HG03280 (cell line): ENCODE data around the gene MGAT3.
A peak's percentile ranks its signal among the peaks of the same experiment; 100 is the strongest.

Experiments
- ATAC-seq: cut with Tn5 transposase; IDR thresholded peaks from one replicate; pipeline ENCODE4 v1.9.1; 2021; ENCODE audit warnings: mild to moderate bottlenecking, moderate library complexity; ENCODE audit not compliant: unreplicated experiment

MGAT3 gene

GRCh38 chr22:39427751-39428596 is 28.8 kb upstream of the MGAT3 start:
- ATAC-seq, result no peak

GRCh38 chr22:39428597-39429071 is 28.2 kb upstream of the MGAT3 start:
- ATAC-seq, result no peak

DNA sequence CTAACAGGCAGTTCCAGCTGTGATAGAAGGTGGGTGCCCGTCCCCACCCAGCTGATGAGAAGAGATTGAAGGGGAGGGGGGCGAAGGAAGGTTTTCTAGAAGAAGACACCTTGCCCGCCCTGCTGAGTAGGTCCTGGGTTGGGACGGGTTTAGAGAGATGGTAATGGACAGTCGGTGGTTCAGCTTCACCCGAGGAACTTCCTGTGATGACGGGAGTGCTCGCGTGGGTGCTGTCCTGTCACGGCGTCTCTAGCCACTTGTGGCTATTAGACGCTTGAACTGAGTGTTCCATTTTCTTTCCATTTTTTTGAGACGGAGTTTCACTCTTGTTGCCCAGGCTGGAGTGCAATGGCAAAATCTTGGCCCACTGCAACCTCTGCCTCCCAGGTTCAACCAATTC is 27.6 kb upstream of the MGAT3 start:
- ATAC-seq, result no peak

DNA sequence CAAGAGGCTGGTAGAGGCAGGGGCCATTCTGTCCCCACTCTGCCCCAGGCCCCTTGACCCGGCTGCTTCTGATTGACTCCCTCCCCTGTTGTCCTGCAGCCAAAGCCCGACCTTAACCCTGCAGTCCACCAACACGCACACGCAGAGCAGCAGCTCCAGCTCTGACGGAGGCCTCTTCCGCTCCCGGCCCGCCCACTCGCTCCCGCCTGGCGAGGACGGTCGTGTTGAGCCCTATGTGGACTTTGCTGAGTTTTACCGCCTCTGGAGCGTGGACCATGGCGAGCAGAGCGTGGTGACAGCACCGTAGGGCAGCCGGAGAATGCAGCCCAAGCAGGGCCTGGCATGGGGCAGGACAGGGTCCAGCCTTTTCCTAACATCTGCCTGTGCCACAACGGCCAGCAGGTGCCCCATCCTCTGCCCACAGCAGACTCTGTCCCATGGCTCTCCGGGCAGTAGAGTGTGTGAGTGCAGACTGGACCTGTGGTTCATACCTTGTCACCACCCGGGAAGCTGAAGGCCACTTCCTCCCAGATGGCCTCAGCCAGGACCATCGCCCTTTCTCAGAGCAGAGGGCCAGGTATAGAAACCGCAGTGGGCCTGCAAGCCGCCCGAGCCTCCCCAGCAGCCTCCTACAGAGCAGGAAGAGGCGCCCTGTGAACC is 26.8 kb upstream of the MGAT3 start:
- no peak for ATAC-seq

DNA sequence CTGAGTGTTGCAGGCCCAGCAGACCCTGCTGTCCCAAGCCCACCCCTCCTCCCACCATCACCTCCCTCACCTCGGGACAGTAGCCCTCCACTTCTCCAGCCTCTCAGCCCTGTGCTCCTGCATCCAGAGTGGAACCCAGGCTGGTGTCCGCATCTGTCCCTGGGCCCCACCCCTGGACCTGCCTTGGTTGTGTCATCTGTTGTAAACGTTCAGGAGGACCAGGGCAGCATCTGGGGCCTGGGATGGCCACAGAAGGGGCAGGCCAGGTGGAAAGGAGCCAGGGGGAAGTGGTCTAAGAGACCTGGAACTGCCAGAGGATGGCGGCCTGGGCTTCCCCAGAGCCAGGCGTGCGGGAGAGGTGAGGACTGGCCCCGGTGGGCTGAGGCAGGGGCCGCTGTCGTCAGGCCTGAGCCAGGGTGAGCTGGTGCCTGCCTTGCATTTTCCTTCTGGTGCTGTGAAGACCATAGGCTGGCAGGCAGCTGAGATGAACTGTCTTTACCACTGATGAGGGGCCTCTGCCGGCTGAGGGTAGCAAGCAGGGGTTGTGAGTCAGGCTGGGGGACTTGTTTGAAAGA is 26.1 kb upstream of the MGAT3 start:
- ATAC-seq, result no peak

DNA sequence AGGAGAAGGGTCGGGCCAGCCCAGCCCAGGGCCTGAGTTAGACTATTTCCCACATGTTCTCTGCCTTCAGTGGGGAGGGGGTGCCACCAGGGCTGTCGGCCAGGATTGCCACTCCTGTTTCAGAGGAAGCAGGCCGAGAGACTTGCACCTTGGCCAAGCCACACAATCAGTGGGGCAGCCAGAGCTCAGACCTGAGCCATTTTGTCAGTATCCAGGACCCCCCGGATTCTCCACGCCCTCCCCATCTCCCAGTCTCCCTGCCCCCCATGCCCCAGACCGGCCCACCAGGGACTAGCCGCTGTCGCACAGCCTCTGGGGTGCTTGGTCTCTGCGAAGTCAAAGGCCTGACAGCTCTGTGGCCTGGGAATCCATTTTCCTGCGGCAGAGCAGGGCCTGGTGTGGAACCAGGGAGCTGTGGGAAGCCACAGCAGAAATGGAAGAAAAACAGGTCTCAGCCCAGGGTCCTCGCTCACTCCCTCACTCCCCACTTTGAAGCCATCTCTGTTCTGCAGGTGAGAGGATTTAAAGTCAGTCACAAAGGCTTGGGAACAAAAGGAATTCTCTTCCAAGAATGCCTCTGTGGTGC is 25.5 kb upstream of the MGAT3 start:
- ATAC-seq, result no peak

DNA sequence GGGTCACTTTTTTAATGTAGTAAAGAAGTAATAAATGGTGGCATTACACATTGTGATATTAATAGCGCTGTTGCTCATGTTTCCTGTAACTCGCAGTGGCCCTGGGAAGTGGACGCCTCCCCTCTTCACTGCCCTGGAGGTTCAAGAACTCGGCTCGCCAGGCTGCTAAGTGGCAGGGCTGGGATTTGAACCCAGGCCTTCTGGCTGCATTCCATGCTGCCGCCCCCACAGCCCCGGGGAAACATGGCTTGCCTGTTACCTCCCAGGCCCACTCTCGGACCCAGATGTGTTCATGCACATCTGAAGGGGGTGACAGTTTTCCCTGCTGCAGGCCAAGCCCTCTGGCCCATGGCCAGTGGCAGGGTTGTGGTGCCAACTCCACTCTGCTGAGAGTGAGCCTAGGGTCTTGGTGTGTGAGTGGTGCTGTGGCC is 25.0 kb upstream of the MGAT3 start:
- no peak for ATAC-seq

- ATAC-seq, result no peak
Observed at GRCh38 chr22:39432361-39432811, 24.4 kb upstream of the MGAT3 start.

DNA sequence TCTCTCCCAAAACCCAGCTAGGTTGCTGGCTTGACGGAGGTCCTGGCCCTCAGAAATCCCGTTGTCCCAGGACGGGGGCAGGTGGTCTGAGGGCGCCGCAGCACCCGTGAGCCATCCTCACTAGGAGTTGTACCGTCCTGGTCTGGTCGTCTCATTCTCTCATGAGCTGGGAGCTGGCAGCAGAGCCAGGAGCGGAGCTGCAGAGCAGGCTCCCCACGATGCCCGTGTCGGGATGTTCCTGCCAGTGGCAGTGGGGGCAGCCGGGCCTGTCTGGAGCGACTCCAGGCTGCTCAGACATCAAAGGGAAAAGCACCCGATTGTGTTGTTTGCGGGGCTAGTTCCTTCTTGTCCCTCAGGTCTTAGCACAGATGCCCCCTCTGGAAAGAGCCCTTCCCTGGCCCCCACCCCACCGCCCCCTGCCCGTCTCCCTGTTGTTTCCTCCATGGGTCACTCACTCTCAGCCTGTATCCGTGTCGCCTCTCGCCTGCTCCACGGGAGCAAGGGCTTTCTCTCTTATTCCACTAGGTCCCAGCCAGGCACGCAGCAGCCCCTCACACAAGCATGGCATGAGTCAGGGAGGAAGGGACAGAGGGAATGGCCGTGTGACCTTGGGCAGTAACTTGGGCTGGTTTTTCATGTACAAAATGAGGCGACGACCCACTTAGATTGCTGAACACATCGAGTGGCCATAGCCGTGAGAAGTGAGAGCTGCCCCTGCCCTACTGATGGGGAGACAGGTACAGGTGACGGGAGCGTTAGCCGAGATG is 23.2 kb upstream of the MGAT3 start:
- no peak for ATAC-seq

DNA sequence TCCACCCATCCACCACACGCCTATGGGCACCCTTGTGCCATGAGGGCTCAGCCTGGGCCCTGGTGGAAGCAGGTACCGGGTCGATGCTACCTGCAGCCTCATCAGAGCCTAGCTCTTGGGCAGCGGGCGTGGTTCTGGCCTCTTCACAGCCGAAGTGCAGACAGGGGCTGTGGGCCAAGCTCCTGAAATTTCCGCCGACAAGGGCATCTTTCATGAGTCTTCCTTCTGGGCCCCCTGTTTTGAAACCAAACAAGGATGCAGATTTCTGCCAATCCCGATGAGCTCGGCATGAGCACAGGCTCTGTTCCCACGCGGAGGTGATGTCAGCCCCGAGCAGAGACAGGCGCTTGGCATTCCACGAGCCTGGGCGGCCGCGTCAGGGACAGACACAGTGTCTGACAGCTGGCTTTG is 22.6 kb upstream of the MGAT3 start:
- ATAC-seq, result no peak

GRCh38 chr22:39434721-39435120 is 22.1 kb upstream of the MGAT3 start:
- ATAC-seq, result no peak

- no peak for ATAC-seq
Observed at GRCh38 chr22:39435616-39436015, 21.2 kb upstream of the MGAT3 start.

- no peak for ATAC-seq
Observed at GRCh38 chr22:39437791-39438704, 18.8 kb upstream of the MGAT3 start.

- no peak for ATAC-seq
Observed at GRCh38 chr22:39439170-39439569, 17.6 kb upstream of the MGAT3 start.

DNA sequence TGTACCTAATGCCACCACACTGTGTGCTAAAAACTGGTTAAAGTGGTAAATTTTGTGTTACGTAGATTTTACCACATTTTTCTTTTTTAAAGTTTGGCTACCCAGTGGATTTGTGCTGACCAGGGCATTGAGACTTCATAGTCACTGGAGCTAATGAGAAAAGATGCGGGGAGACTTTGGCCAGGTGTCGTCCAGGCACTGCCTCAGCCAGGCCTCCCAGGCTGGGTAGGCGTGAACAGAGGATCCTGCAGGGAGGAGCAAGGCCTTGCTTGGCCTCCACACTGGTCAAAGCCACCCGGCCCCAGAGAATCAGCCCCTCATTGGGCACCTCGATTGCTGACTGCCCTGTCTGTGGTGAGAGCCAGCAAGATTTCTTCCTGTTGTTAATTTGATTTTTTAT is 13.4 kb upstream of the MGAT3 start:
- no peak for ATAC-seq

GRCh38 chr22:39444247-39444800 is 12.5 kb upstream of the MGAT3 start:
- ATAC-seq, result no peak

DNA sequence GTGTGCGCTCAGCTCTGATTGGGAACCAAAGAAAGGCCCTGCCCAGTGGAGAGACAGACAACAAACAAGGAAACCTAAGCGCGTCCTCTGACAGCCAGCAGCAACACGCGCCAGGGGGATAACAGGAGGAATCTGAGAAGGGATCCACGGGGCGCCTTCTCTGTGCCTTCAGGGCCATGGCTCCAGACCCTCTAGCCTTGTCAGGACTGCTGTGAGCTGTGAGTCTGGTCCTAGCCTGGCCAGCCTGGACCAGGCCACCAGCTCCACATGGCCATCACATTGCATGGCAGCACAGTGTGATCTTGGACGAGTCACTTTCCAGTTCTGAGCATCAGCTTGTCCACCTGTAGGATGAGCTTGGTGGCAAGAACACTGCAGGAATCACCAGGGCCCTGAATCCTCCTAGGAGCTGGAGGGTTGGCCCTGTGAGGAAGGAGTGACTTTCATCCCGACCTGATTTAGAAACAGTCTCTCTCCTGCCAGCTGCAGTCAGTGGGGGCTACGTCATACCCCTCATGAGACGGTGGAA is 11.8 kb upstream of the MGAT3 start:
- no peak for ATAC-seq

- no peak for ATAC-seq
Observed at GRCh38 chr22:39445678-39446077, 11.1 kb upstream of the MGAT3 start.

DNA sequence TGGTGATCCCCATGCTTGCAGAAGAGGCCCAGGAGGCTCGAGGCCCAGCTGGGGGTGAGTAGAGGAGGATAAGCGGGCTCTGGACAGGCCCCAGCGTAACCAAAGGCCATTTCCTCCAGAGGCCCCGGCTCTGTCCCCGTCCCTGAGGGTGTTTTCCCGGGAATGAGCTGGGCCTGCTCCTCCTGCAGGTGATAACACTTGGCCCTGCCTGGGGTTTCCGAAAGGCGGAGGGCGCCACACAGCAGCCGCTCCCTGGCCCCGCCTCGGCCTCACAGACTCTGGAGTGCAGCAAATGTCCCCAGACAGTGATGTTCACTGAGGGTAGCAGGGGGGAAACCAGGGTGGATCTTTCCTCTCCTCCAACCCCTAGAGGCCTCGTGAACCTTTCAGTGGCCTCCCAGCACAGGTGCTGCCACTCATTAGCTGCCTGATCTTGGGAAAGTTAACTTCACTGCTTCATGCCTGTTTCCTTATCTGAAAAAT is 10.5 kb upstream of the MGAT3 start:
- peak; percentile 17 for ATAC-seq
